ENCODE results near the gene GRAMD4. TPM values are rescaled to one million over a fixed set of nuclear protein-coding genes. Genes with fewer than 3 reads are reported as not detected.

GRAMD4 gene
- total RNA-seq, 1 experiment from 2014 or later: 19.8 TPM

- H2BK15ac ChIP-seq (ENCODE audit: low read depth, low read length): no peak overlapping the region
- H3K18ac ChIP-seq (ENCODE audit: insufficient read length, low read depth, low read length): no peak overlapping the region
- H2BK5ac ChIP-seq (ENCODE audit: insufficient read length, low read length): no peak overlapping the region
- H3K4ac ChIP-seq (ENCODE audit: low read depth, low read length): no peak overlapping the region
- H3K14ac ChIP-seq (ENCODE audit: insufficient read depth, low read length): no peak overlapping the region; the same call in 1 of the 2 replicates
- H3K4me1 ChIP-seq (ENCODE audit: insufficient read depth, low read length): no peaks in the 10 kb centered on the region
- no peak for DNase-seq
- H3K56ac ChIP-seq (ENCODE audit: insufficient read length, low read depth, low read length): no peak overlapping the region
- H2BK12ac ChIP-seq (ENCODE audit: insufficient read length, low read depth, low read length): no peak overlapping the region
- H4K8ac ChIP-seq (replicated peaks; ENCODE audit: insufficient read length, low read depth, low read length): no peak overlapping the region
- no peak overlapping the region for H2AFZ ChIP-seq (ENCODE audit: low read length)
- H3K4me1 Mint-ChIP-seq: peaks cover 20 to 30% of the 10 kb centered on the region in 2 experiments
- H3T11ph ChIP-seq (ENCODE audit: low read length): no peak overlapping the region
- H3K23me2 ChIP-seq (ENCODE audit: insufficient read length, low read depth, low read length, poor library complexity, severe bottlenecking): peaks cover 8% of the 10 kb centered on the region
- peaks cover 9 to 10% of the 10 kb centered on the region in 2 experiments for H3K9me3 Mint-ChIP-seq
- H2BK120ac ChIP-seq (ENCODE audit: low read depth, low read length, poor library complexity, severe bottlenecking): no peak overlapping the region
- no peak overlapping the region for H4K5ac ChIP-seq (ENCODE audit: insufficient read length, low read depth, low read length)
- no peak overlapping the region for H3K9ac ChIP-seq (ENCODE audit: extremely low read depth, insufficient read length, low read length)
- WGBS (ENCODE audit: extremely low coverage, insufficient read length, low lambda C conversion rate): no CpG with 5 or more reads among the region's 18 CpGs
- no peaks in the 10 kb centered on the region for H3K79me1 ChIP-seq (ENCODE audit: insufficient read depth, low read depth, low read length, poor library complexity, severe bottlenecking)
- no peaks in the 10 kb centered on the region; the same call in 1 of the 2 replicates for H3K27me3 ChIP-seq (ENCODE audit: insufficient read depth, low read length)
- no peaks in the 10 kb centered on the region for H3K9me3 ChIP-seq (ENCODE audit: control insufficient read depth, low read depth, low read length)
- TF ChIP-seq CTCF (conservative IDR thresholded peaks at IDR 0.05): no peak
- H3K4me2 ChIP-seq (ENCODE audit: insufficient read depth, insufficient read length, low read length): no peak overlapping the region
- peaks cover 32% of the 10 kb centered on the region for H3K27me3 Mint-ChIP-seq (ENCODE audit: low read depth)
- no peaks in the 10 kb centered on the region for H3K79me2 ChIP-seq (ENCODE audit: insufficient read depth, low read length)
- no peak overlapping the region for H3K27ac Mint-ChIP-seq
- no peak overlapping the region for H4K91ac ChIP-seq (ENCODE audit: insufficient read length, low read depth, low read length)
- H3K27ac ChIP-seq (ENCODE audit: insufficient read length, low read depth, low read length): no peak overlapping the region
- no peak overlapping the region for H3K4me3 Mint-ChIP-seq
- H2BK20ac ChIP-seq (ENCODE audit: low read depth, low read length, poor library complexity, severe bottlenecking): no peak overlapping the region
- no peak overlapping the region for H3K23ac ChIP-seq (ENCODE audit: insufficient read length, low read depth, low read length)
- no peaks in the 10 kb centered on the region for H4K20me1 ChIP-seq (ENCODE audit: control insufficient read depth, insufficient read depth, insufficient read length)
- H2AK5ac ChIP-seq (ENCODE audit: insufficient read length, low read length): no peak overlapping the region
- peaks cover 0 to 5% (median 0%) of the 10 kb centered on the region in 3 experiments; a peak in 3 of 7 replicates for H3K36me3 Mint-ChIP-seq (ENCODE audit: insufficient read depth in 1 of 3, low read depth in 3 of 3)
Observed at GRCh38 chr22:46573781-46574437, 46.3 kb upstream of the GRAMD4 start.

Measured in H9 (cell line).